Trophoblast cell (in vitro differentiated cells and primary cell): ENCODE results near the gene RASSF1.

Source experiments
- DNase-seq, 2 donors: peaks; one replicate each; pipeline ENCODE4 v3.0.0-alpha.2; 2016
- H2AFZ ChIP-seq: 2 replicates; pipeline ENCODE4 v1.6.1; 2013; ENCODE audit warnings: low read length, moderate library complexity, mild to moderate bottlenecking; ENCODE audit not compliant: insufficient read depth, poor library complexity
- H2AK5ac ChIP-seq: 2 replicates; pipeline ENCODE4 v1.6.1; 2013; ENCODE audit warnings: mild to moderate bottlenecking, low read length
- H2BK120ac ChIP-seq: 2 replicates; pipeline ENCODE4 v1.6.1; 2013; ENCODE audit warnings: low read length, mild to moderate bottlenecking, moderate library complexity; ENCODE audit not compliant: insufficient read depth, poor library complexity
- H2BK12ac ChIP-seq: 2 replicates; pipeline ENCODE4 v1.6.1; 2013; ENCODE audit warnings: mild to moderate bottlenecking, low read length, moderate library complexity
- H2BK5ac ChIP-seq: 2 replicates; pipeline ENCODE4 v1.6.1; 2013; ENCODE audit warnings: low read length, low read depth, moderate library complexity, mild to moderate bottlenecking; ENCODE audit not compliant: poor library complexity
- H3K14ac ChIP-seq: 2 replicates; pipeline ENCODE4 v1.6.1; 2013; ENCODE audit warnings: mild to moderate bottlenecking, low read length
- H3K18ac ChIP-seq: 2 replicates; pipeline ENCODE4 v1.6.1; 2013; ENCODE audit warnings: mild to moderate bottlenecking, low read length
- H3K23ac ChIP-seq: 2 replicates; pipeline ENCODE4 v1.6.1; 2013; ENCODE audit warnings: low read length
- H3K27ac ChIP-seq: 2 replicates; pipeline ENCODE4 v1.5.1; 2013; ENCODE audit warnings: low read depth, mild to moderate bottlenecking, inconsistent platforms, low read length, moderate library complexity
- H3K27me3 ChIP-seq: 2 replicates; pipeline ENCODE4 v1.6.1; 2013; ENCODE audit warnings: inconsistent platforms, mild to moderate bottlenecking, low read length, moderate library complexity; ENCODE audit not compliant: insufficient read depth
- H3K36me3 ChIP-seq, 2 experiments: 1 replicate in 1 of 2; 2 replicates in 1 of 2; pipeline ENCODE4 v1.6.1; 2013; ENCODE audit warnings: low read length in 2 of 2, mild to moderate bottlenecking in 2 of 2, moderate library complexity in 1 of 2; ENCODE audit not compliant: insufficient read depth in 2 of 2, control insufficient read depth in 1 of 2
- H3K4ac ChIP-seq: 2 replicates; pipeline ENCODE4 v1.6.1; 2013; ENCODE audit warnings: low read depth, mild to moderate bottlenecking, low read length, moderate library complexity
- H3K4me1 ChIP-seq, 2 experiments: 1 replicate in 1 of 2; 2 replicates in 1 of 2; pipeline ENCODE4 v1.6.1; 2013; ENCODE audit warnings: low read length in 2 of 2, mild to moderate bottlenecking in 2 of 2, moderate library complexity in 1 of 2; ENCODE audit not compliant: insufficient read depth in 2 of 2, control insufficient read depth in 1 of 2
- H3K4me2 ChIP-seq: 2 replicates; pipeline ENCODE4 v1.6.1; 2013; ENCODE audit warnings: inconsistent platforms, mild to moderate bottlenecking, low read length, moderate library complexity
- H3K4me3 ChIP-seq: 2 replicates; pipeline ENCODE4 v1.5.1; 2013; ENCODE audit warnings: mild to moderate bottlenecking, low read depth, low read length, inconsistent platforms
- H3K79me1 ChIP-seq: one replicate; pipeline ENCODE4 v1.6.1; 2013; ENCODE audit warnings: low read length
- H3K79me2 ChIP-seq: 2 replicates; pipeline ENCODE4 v1.6.1; 2013; ENCODE audit warnings: low read length, mild to moderate bottlenecking; ENCODE audit not compliant: control insufficient read depth, insufficient read depth, poor library complexity
- H3K9ac ChIP-seq: 2 replicates; pipeline ENCODE4 v1.6.1; 2013; ENCODE audit warnings: mild to moderate bottlenecking, low read length
- H3K9me3 ChIP-seq: 2 replicates; pipeline ENCODE4 v1.6.1; 2013; ENCODE audit warnings: low read depth, mild to moderate bottlenecking, control low read depth, inconsistent platforms, low read length; ENCODE audit not compliant: insufficient read depth
- H4K12ac ChIP-seq: 2 replicates; pipeline ENCODE4 v1.6.1; 2013; ENCODE audit warnings: low read depth, mild to moderate bottlenecking, low read length, moderate library complexity
- H4K8ac ChIP-seq: 2 replicates; pipeline ENCODE4 v1.6.1; 2013; ENCODE audit warnings: low read depth, mild to moderate bottlenecking, low read length, moderate library complexity
- H4K91ac ChIP-seq: one replicate; pipeline ENCODE4 v1.6.1; 2013; ENCODE audit warnings: low read depth, mild to moderate bottlenecking, low read length, moderate library complexity
- WGBS: extraction: QIAGEN DNeasy Blood & Tissue Kit; methylation state at CpG from one replicate; pipeline ENCODE4 v1.1.7; 2013; ENCODE audit warnings: missing lambda C conversion rate; ENCODE audit not compliant: insufficient read length, insufficient coverage; ENCODE audit errors: extremely low coverage; 5-methylcytosine and 5-hydroxymethylcytosine counted together

RASSF1 gene

DNA sequence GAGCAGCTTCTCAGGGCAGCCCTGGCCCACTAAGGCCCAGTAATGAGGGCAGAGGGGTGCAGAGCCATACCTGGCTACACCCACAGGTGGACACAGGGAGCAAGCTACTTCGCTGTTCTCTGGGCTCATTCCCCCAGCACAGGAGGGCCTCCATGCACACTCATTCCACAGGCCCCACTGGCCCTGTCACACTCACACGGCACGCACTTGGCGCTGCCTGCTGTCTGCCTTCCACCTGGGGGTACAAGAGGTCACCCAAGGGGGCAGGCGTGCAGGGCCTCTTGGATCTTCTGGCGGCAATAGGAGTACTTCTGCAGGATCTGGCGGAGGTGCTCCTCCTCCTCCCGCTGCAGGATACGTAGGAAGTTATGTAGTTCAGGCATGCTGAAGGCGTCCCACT, 10.3 kb downstream of the RASSF1 start:
- H4K8ac ChIP-seq = no peak overlapping the region
- H2BK120ac ChIP-seq = no peak overlapping the region
- H3K18ac ChIP-seq = no peak overlapping the region
- no CpG with 5 or more reads among the region's 10 CpGs for WGBS
- H3K9ac ChIP-seq = no peak overlapping the region
- H3K4me2 ChIP-seq = no peak overlapping the region
- peaks cover 2 to 6% of the 10 kb centered on the region in 2 experiments for H3K4me1 ChIP-seq
- no peak overlapping the region for H4K91ac ChIP-seq
- no peak overlapping the region for H2AK5ac ChIP-seq
- no peak overlapping the region for H3K4me3 ChIP-seq
- no peak for DNase-seq
- no peak overlapping the region for H2BK5ac ChIP-seq
- no peaks in the 10 kb centered on the region for H3K27me3 ChIP-seq
- H3K36me3 ChIP-seq = peaks cover 49 to 55% of the 10 kb centered on the region in 2 experiments
- peaks cover 3% of the 10 kb centered on the region for H3K79me1 ChIP-seq
- no peak overlapping the region for H3K14ac ChIP-seq
- H3K9me3 ChIP-seq = no peaks in the 10 kb centered on the region
- no peak overlapping the region for H3K23ac ChIP-seq
- peaks cover 8% of the 10 kb centered on the region for H3K79me2 ChIP-seq
- no peak overlapping the region for H3K27ac ChIP-seq
- no peak overlapping the region for H2AFZ ChIP-seq
- no peak overlapping the region for H2BK12ac ChIP-seq
- no peak overlapping the region for H3K4ac ChIP-seq
- H4K12ac ChIP-seq = no peak overlapping the region

DNA sequence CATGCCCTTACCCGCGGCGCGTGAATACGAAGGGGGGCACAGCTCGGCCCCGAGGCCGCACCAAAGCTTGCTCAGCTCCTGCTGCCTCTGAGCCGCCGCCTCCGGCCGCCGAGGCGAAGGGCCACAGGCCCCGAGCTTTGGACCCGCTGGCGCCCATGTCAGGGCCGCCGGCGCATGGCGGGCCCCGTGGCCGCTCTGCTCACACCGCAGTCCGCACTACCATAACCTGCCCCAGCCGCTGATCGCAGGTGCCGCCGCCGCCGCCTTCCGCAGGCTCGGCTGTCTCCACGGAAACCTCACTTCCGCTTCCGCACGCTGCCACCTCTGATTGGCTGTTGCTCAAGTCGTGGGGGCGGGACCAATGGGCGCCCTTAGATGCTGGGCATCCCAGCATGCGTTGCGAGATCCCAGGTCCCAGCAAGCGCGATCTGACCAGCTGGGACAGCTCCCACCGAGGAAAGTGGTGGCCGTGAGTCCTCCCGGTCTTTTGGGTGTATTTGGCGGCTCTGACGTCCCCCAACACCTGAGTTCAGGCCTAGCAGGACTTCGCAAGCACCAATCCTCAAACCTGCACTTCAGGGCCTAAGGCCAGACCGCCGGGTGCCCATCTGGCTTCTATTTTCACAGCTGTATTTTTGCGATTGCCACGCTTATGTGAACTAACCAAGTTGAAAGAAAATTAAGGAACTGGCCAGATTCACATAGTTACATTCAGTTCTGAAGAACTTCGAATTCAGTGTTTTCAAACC, 12.5 kb downstream of the RASSF1 start, which contains the start of gene TUSC2:
Gene TUSC2 (minus strand): TSS at position 281 of the 749 bp plus-strand sequence. CDS start 124 bp downstream, at position 157.
- Histone ChIP-seq H3K27me3 (no peaks in the 10 kb centered on the region), H4K12ac (peak within 1 kb of the TSS; percentile 88), H3K14ac (peak within 1 kb of the TSS; percentile 43), H3K36me3 (peaks cover 47 to 50% of the 10 kb centered on the region in 2 experiments), H2BK120ac (no peak within 1 kb of the TSS), H3K4ac (peak within 1 kb of the TSS; percentile 90), H3K4me3 (peak within 1 kb of the TSS; percentile 96), H2BK5ac (peak within 1 kb of the TSS; percentile 4), H3K27ac (peak within 1 kb of the TSS; percentile 66), H4K8ac (peak within 1 kb of the TSS; percentile 87), H3K4me2 (peak within 1 kb of the TSS; percentile 98), H3K9ac (peak within 1 kb of the TSS; percentile 94), H2BK12ac (no peak within 1 kb of the TSS), H3K4me1 (peaks cover 2 to 6% of the 10 kb centered on the region in 2 experiments), H2AFZ (peak within 1 kb of the TSS; percentile 57), H3K9me3 (peaks cover 1% of the 10 kb centered on the region), H3K79me1 (peaks cover 3% of the 10 kb centered on the region), H4K91ac (peak within 1 kb of the TSS; percentile 58), H3K23ac (no peak within 1 kb of the TSS), H3K18ac (peak within 1 kb of the TSS; percentile 56), H2AK5ac (peak within 1 kb of the TSS; percentile 73), H3K79me2 (peaks cover 4% of the 10 kb centered on the region)
- no CpG with 5 or more reads among the region's 55 CpGs for WGBS
- peak; percentile 98 to 99 for DNase-seq

- Histone ChIP-seq H4K91ac (no peak overlapping the region), H3K14ac (no peak overlapping the region), H3K9me3 (peaks cover 1% of the 10 kb centered on the region), H3K4me3 (peak overlapping the region; percentile 96), H3K18ac (no peak overlapping the region), H2AFZ (no peak overlapping the region), H3K79me2 (peaks cover 7% of the 10 kb centered on the region), H4K12ac (no peak overlapping the region), H3K23ac (no peak overlapping the region), H3K4ac (peak overlapping the region; percentile 90), H3K4me1 (peaks cover 11 to 16% of the 10 kb centered on the region in 2 experiments), H4K8ac (peak overlapping the region; percentile 6), H2BK5ac (no peak overlapping the region), H3K27ac (no peak overlapping the region), H3K4me2 (peak overlapping the region; percentile 98), H3K9ac (no peak overlapping the region), H2BK12ac (no peak overlapping the region), H2AK5ac (no peak overlapping the region), H3K36me3 (peaks cover 43% of the 10 kb centered on the region in 2 experiments), H3K27me3 (no peaks in the 10 kb centered on the region), H2BK120ac (no peak overlapping the region), H3K79me1 (peaks cover 7% of the 10 kb centered on the region)
- no CpG with 5 or more reads among the region's 4 CpGs for WGBS
- no peak for DNase-seq
Observed at GRCh38 chr3:50327129-50327528, 13.5 kb downstream of the RASSF1 start.

GRCh38 chr3:50326182-50326541, 14.5 kb downstream of the RASSF1 start:
- H3K27me3 ChIP-seq = no peaks in the 10 kb centered on the region
- no peak overlapping the region for H2BK12ac ChIP-seq
- H3K4me2 ChIP-seq = no peak overlapping the region
- H2AFZ ChIP-seq = no peak overlapping the region
- H3K9ac ChIP-seq = no peak overlapping the region
- H3K4me1 ChIP-seq = peaks cover 14 to 18% of the 10 kb centered on the region in 2 experiments
- no peak overlapping the region for H3K27ac ChIP-seq
- H2AK5ac ChIP-seq = no peak overlapping the region
- DNase-seq = no peak
- H4K91ac ChIP-seq = no peak overlapping the region
- H3K23ac ChIP-seq = no peak overlapping the region
- H3K4ac ChIP-seq = no peak overlapping the region
- no CpG with 5 or more reads among the region's 8 CpGs for WGBS
- H3K14ac ChIP-seq = no peak overlapping the region
- no peak overlapping the region for H4K8ac ChIP-seq
- no peak overlapping the region for H3K4me3 ChIP-seq
- peaks cover 15% of the 10 kb centered on the region for H3K79me1 ChIP-seq
- H3K36me3 ChIP-seq = peaks cover 34% of the 10 kb centered on the region in 2 experiments
- H4K12ac ChIP-seq = no peak overlapping the region
- H3K9me3 ChIP-seq = peaks cover 1% of the 10 kb centered on the region
- H2BK5ac ChIP-seq = no peak overlapping the region
- no peak overlapping the region for H2BK120ac ChIP-seq
- H3K79me2 ChIP-seq = peaks cover 12% of the 10 kb centered on the region
- H3K18ac ChIP-seq = no peak overlapping the region
